NCI-H2196 (cell line): ENCODE results near the gene APOL6.

Experiments
- DNase-seq: peaks from one replicate; lab custom pipeline; 2025; ENCODE audit not compliant: unreplicated experiment; lab: John Stamatoyannopoulos, UW

The APOL6 gene, protein sequence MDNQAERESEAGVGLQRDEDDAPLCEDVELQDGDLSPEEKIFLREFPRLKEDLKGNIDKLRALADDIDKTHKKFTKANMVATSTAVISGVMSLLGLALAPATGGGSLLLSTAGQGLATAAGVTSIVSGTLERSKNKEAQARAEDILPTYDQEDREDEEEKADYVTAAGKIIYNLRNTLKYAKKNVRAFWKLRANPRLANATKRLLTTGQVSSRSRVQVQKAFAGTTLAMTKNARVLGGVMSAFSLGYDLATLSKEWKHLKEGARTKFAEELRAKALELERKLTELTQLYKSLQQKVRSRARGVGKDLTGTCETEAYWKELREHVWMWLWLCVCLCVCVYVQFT

DNA sequence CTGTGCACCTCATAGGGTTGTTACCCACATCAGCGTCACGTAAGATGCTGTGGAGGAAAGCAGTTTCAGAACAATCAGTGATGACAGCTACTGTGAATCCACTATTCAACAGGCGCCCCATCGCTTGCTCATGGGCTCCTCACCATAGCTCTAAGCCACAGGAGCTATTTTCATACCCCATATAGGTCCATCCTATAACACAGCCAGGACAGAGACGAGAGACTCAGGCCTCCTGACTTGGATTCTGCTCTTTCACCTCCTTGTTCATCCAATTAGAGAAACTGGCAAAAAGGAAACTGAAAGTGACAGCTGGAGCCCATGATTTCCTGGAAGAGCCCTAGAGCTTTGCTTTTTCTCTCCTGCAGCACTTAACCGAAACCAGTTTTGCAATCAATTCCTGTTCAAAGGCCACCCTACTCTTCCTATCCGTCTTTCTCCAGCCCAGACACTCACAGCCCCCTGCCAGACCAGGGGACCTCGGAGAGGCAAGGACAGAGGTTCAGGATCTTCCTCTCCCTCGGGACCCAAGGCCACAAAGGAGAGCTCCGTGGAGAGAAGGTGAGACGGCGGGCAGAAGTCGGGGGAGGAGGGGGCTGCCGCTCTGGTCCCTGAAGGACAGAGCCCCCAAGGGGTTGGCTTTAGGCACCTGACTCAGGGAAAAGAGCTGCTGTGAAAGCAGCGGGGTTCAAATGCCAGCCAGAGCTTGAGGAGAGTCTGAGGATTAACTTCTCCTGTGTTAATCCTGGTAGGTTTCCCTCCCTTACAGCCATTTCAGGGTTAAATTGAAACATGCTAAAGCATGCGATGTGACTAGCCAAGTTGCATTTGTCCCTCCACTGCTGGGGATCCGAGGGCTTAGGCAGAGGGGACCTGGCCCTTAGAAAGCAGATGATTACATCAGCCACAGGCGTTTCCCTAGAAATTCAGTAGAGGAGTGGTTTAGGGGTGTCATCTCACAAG, at the start of gene APOL6:
Gene APOL6 (plus strand): TSS at position 381 of the 960 bp plus-strand sequence. CDS start 7,980 bp downstream, outside the sequence.
- peak; percentile 28 for DNase-seq

DNA sequence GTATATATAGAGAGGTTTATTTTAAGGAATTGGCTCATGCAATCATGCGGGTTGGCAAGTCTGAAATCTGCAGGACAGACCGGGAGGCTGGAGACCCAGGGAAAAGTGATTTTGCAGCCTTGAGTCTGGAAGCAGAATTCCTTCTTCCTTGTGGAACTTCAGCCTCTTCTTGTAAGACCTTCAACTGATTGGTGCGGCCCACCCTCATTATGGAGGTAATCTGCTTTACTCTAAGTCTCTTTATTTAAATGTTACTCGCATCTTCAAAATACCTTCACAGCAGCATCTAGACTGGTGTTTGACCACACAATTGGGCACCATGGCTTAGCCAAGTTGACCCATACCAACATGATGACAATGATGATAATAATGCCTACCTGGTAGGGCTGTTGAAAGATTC, 48.9 kb upstream of the APOL6 start:
- no peak for DNase-seq

- DNase-seq, result no peak
Observed at GRCh38 chr22:35600476-35600875, 47.8 kb upstream of the APOL6 start.

- no peak for DNase-seq
Observed at GRCh38 chr22:35601013-35601580, 47.1 kb upstream of the APOL6 start.

- DNase-seq, result no peak
Observed at GRCh38 chr22:35601743-35602615, 46.3 kb upstream of the APOL6 start.

- no peak for DNase-seq
Observed at GRCh38 chr22:35604621-35605368, 43.5 kb upstream of the APOL6 start.

GRCh38 chr22:35605369-35605680, 42.9 kb upstream of the APOL6 start:
- no peak for DNase-seq

DNA sequence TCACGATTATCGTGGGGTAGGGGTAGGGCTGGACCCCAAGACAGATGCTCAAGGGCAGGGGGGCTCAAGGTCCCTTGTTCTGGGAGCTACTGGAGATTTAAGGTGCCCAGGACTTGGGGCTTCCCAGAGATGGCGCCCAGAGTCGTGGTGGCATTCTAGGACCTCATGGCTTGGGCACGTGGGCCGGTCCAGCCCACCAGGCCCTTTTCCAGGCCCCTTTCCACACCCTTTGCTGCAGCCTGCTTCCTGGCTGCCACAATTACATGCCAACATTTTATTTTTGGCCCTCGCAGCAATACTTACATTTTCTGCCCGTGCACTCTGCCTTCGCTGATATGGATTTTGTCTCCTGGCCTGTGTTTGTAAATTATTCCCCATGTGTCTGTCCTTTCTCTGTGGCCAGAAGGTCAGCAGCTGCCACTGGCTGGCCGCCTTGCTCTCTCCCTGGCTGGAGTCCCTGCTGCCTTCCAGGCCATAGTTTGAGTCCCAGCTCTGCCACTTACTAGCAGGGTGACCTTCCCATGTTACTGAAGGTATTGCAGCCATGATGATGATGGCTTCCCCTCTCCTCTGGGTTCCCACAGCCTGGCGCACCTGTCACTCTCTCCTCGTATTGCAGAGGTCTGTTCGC, 42.3 kb upstream of the APOL6 start:
- no peak for DNase-seq

DNA sequence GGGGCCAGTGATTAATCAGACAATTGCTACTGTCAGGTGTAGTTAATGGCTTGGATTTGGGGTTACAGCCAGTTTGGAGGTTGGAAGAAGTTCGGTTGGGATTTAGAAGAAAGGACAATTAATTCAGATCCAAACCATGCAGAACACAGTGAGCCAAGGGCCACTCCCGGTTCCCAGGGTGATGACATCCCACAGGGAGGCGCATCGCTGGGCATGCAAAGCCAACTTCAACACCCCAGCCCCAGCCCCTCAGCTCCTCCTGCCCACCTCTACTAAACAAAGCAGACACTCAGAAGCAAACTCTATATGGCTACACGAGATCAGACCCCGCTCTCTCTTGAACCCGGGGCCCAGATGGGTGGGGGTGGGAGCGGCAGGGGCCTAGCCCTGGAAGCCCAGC, 41.3 kb upstream of the APOL6 start:
- no peak for DNase-seq

DNA sequence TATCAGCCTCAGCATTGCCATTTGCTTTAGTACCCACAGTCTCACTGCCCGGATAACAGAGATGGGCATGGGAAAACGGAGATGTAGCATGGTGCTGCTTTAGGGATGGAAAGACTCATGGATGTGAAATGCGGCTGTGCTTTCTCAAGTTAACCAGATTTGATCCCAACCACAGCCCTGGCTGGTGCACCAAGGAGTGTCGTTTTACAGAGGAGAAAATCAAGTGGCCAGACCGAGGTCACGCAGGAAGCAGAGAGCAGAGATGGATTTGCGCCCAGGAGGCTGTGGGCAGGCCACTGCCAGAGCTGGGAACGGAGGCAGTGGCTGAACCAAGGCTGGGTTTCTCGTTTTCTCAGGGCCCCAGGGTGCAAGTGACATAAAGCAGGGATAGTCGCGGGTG, 40.2 kb upstream of the APOL6 start:
- DNase-seq, result no peak

GRCh38 chr22:35609261-35609660, 39.0 kb upstream of the APOL6 start:
- no peak for DNase-seq

DNA sequence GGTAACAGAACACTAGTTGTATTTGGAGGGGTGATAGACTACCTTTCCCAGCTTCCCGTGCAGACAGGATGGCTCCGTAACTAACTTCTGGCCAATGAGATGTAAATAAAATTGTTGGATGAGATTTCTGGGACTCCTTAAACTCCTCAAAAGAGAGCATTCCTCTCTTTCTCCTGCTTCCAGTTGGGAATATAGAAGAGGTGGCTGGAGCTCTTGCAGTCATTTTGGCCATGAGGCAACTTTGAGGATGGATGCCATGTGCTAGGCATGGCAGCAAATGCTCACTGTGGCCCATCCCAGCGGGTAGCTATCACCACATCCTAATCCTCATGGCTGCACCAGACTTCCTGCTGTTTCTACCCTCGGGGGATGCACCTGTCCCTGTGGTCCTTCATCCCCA, 38.5 kb upstream of the APOL6 start:
- no peak for DNase-seq

DNA sequence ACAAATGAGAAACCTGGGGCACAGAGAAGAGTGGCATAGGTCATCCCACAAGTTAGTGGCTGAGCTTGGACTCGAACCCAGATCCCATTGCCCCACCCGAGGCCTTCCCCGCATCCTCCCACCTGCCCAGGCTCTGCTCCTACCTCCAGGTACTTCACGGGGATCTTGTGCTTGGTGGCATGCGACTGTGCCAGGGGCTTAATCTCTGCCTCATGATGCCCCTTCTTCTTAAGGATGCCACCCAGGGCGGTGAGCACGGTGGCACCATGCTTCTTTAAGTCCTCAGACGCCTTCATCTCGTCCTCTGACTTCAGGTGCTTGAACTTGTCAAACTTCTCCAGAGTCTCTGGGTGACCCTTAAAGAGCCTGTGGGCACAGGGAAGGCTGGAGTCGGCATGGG, 37.5 kb upstream of the APOL6 start:
- no peak for DNase-seq

GRCh38 chr22:35611200-35611890, 36.9 kb upstream of the APOL6 start:
- DNase-seq, result no peak

- DNase-seq, result no peak
Observed at GRCh38 chr22:35611891-35612576, 36.2 kb upstream of the APOL6 start.

DNA sequence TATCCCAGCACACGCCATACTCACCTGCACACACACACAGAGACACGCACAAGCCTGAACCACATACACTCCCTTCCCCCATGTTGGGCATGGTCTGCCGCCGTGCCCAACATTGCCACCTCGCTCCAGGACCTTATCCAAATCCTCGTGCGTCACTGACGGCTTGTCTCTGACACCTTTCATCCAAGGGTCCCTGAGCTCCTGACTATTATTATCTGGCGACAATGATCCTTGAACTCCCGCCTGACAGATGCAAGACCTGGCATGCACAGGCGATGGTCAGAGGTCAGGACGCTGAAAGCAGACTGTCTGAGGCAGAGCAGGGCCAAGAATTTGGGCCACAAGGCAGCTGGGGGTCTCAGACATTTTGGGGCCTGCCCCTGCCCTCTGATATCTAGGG, 35.3 kb upstream of the APOL6 start:
- DNase-seq, result no peak

DNA sequence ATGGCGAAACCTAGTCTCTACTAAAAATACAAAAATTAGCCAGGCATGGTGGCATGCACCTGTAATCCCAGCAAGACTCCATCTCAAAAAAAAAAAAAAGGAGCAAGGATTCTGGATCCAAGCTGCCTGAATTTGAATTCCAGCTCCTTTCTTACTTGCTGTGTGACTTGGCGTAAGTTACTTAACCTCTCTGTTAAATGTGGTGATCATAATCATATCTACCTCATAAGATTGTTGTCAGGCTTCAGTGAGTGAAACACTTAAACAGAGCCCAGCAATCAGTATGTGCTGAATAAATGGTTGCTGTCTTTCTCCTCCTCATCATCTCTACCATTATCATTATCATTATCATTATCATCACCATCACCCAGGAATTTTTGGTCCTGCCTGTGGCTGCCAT, 33.8 kb upstream of the APOL6 start:
- no peak for DNase-seq

- DNase-seq, result no peak
Observed at GRCh38 chr22:35615156-35615555, 33.1 kb upstream of the APOL6 start.

DNA sequence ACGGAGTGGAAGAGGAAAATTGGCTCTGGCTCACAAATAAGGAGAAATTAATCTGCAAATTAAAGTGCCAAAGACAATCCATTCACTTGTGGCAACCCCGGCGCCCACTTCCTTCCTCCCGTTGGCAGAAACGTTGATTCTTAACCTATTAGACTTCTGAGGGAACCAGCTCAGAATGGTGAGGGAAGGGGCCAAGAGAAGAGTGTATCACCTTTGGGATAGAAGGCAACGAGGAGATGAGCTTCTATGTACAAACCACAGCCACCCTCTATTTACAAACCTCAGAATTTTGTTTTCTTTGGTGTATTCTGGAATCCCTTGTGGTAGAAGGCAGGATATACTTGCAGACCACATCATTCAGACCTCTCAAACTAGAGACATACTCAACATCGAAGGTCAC, 32.2 kb upstream of the APOL6 start:
- no peak for DNase-seq
